Hepatocyte (in vitro differentiated cells): Measurements from ENCODE around the gene PLEKHB1. TPM values are rescaled to one million over a fixed set of nuclear protein-coding genes. Genes with fewer than 3 reads are reported as not detected.

Experiments used
- DNase-seq: peaks from one replicate; pipeline ENCODE4 v3.0.0-alpha.2; 2016; ENCODE audit warnings: low spot score
- H2AFZ ChIP-seq: fragments of 200-600 bp; sonication (generic); 2 replicates; pipeline ENCODE4 v1.6.0; 2016; ENCODE audit warnings: antibody characterized with exemption, mild to moderate bottlenecking
- H3K27ac ChIP-seq: fragments of 200-600 bp; sonication (generic); 2 replicates; pipeline ENCODE4 v1.5.1; 2016; ENCODE audit warnings: mild to moderate bottlenecking
- H3K27me3 ChIP-seq: fragments of 200-600 bp; sonication (generic); 2 replicates; pipeline ENCODE4 v1.6.1; 2016
- H3K36me3 ChIP-seq: fragments of 200-600 bp; sonication (generic); replicated peaks from 2 replicates; pipeline ENCODE4 v1.5.1; 2016; ENCODE audit warnings: low read depth; ENCODE audit not compliant: insufficient read depth
- H3K4me1 ChIP-seq: fragments of 200-600 bp; sonication (generic); 2 replicates; pipeline ENCODE4 v1.5.1; 2016; ENCODE audit warnings: mild to moderate bottlenecking, moderate library complexity; ENCODE audit not compliant: insufficient read depth
- H3K4me2 ChIP-seq: fragments of 200-600 bp; sonication (generic); 2 replicates; pipeline ENCODE4 v1.6.0; 2016
- H3K4me3 ChIP-seq: fragments of 200-600 bp; sonication (generic); 2 replicates; pipeline ENCODE4 v1.5.1; 2016; ENCODE audit warnings: mild to moderate bottlenecking
- H3K79me2 ChIP-seq: fragments of 200-600 bp; sonication (generic); 2 replicates; pipeline ENCODE4 v1.6.0; 2017; ENCODE audit warnings: mild to moderate bottlenecking
- H3K9me2 ChIP-seq: fragments of 200-600 bp; sonication (generic); replicated peaks from 2 replicates; pipeline ENCODE4 v1.6.0; 2017; ENCODE audit warnings: mild to moderate bottlenecking; ENCODE audit not compliant: insufficient read depth
- H3K9me3 ChIP-seq: fragments of 200-600 bp; sonication (generic); 2 replicates; pipeline ENCODE4 v1.5.1; 2016; ENCODE audit warnings: low read depth, mild to moderate bottlenecking
- H4K20me1 ChIP-seq: fragments of 200-600 bp; sonication (generic); 2 replicates; pipeline ENCODE4 v1.6.0; 2016; ENCODE audit warnings: mild to moderate bottlenecking; ENCODE audit not compliant: insufficient read depth, poor library complexity, severe bottlenecking
- EZH2 ChIP-seq: fragments of 200-600 bp; sonication (generic); IDR thresholded peaks from 2 replicates; pipeline ENCODE4 v1.6.1; 2016; ENCODE audit warnings: antibody characterized with exemption, mild to moderate bottlenecking, borderline replicate concordance
- EZH2phosphoT487 ChIP-seq: fragments of 200-600 bp; sonication (generic); IDR thresholded peaks from one replicate; pipeline ENCODE4 v1.6.1; 2018; ENCODE audit warnings: antibody characterized with exemption, mild to moderate bottlenecking, low read depth, moderate library complexity; ENCODE audit not compliant: unreplicated experiment, severe bottlenecking
- WGBS: methylation state at CpG from one replicate; pipeline ENCODE4 v1.1.6; 2016; ENCODE audit warnings: low lambda C conversion rate; ENCODE audit errors: missing lambda C conversion rate; 5-methylcytosine and 5-hydroxymethylcytosine counted together
- polyA plus RNA-seq: library from polyadenylated mRNA; unstranded; fragments of >200 nt; fragmentation: Nextera tagmentation; extraction: Ambion mirVana; gene quantifications from 2 replicates; pipeline ENCODE4 v1.2.1, GENCODE V29; 2016
- total RNA-seq: library from RNA; depleted of rRNA; stranded (reverse); fragments of >200 nt; gene quantifications from 2 replicates; pipeline ENCODE4 v1.2.3, GENCODE V29; 2014
- TF ChIP-seq, protein P1 (sequence below): fragments of 200-600 bp; sonication (generic); IDR thresholded peaks from 2 replicates; pipeline ENCODE4 v1.5.1; 2016; ENCODE audit warnings: antibody characterized with exemption, mild to moderate bottlenecking; ENCODE audit not compliant: poor library complexity

The PLEKHB1 gene
- total and polyA plus RNA-seq, 2 experiments from 2014 or later: 12.2 to 14.8 TPM

DNA sequence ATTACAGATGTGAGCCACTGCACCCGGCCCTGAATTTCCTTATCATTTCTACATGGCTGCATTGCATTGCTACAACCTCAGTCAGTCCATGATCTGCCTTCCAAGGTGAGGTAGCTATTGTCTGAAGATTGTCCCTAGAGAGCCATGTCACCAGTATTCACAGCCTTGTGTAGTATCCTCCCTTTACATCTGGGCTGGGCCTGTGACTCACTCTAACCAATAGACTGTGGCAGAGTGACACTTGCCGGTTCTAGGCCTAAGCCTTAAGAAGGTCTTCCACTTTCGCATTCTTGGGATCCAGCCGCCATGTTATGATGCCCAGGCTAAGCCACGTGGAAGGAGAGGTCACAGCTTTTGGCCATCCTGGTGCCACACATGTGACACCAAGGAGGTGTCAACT, 10.1 kb upstream of the PLEKHB1 start:
- H3K4me2 ChIP-seq: no peak overlapping the region
- no peak overlapping the region for H2AFZ ChIP-seq
- H3K4me3 ChIP-seq: no peak overlapping the region
- H4K20me1 ChIP-seq: no peaks in the 10 kb centered on the region
- no peak overlapping the region for H3K27ac ChIP-seq
- 92% methylated on average over 5 of the region's 5 CpGs for WGBS
- no peaks in the 10 kb centered on the region for H3K9me3 ChIP-seq
- DNase-seq: no peak
- H3K27me3 ChIP-seq: no peaks in the 10 kb centered on the region
- no peaks in the 10 kb centered on the region for H3K36me3 ChIP-seq
- H3K4me1 ChIP-seq: no peaks in the 10 kb centered on the region
- no peaks in the 10 kb centered on the region for H3K9me2 ChIP-seq
- TF ChIP-seq, protein P1, sequence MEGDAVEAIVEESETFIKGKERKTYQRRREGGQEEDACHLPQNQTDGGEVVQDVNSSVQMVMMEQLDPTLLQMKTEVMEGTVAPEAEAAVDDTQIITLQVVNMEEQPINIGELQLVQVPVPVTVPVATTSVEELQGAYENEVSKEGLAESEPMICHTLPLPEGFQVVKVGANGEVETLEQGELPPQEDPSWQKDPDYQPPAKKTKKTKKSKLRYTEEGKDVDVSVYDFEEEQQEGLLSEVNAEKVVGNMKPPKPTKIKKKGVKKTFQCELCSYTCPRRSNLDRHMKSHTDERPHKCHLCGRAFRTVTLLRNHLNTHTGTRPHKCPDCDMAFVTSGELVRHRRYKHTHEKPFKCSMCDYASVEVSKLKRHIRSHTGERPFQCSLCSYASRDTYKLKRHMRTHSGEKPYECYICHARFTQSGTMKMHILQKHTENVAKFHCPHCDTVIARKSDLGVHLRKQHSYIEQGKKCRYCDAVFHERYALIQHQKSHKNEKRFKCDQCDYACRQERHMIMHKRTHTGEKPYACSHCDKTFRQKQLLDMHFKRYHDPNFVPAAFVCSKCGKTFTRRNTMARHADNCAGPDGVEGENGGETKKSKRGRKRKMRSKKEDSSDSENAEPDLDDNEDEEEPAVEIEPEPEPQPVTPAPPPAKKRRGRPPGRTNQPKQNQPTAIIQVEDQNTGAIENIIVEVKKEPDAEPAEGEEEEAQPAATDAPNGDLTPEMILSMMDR: no peak
- TF ChIP-seq EZH2 (no peak), EZH2phosphoT487 (no peak)
- H3K79me2 ChIP-seq: no peaks in the 10 kb centered on the region

DNA sequence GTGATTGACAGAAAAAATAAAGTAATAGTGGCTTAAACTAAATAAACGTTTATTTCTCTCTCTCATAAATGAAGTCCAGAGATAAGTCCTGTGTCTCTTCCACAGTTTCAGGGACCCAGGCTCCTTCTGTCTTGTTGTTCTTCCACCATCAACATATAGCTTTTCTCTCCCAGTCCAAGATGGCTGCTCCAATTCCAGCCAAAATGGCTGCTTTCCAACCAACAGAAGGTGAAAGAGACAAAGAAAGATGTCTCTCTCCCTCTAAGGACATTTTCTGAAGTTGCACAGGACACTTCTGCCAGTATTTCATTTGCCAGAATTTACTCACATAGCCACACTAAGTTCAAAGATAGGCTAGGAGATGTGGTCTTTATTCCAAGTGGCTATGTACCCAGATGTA, 9.4 kb upstream of the PLEKHB1 start:
- H3K9me3 ChIP-seq: no peaks in the 10 kb centered on the region
- no peak overlapping the region for H2AFZ ChIP-seq
- H4K20me1 ChIP-seq: no peaks in the 10 kb centered on the region
- H3K4me1 ChIP-seq: no peaks in the 10 kb centered on the region
- no peak overlapping the region for H3K4me2 ChIP-seq
- no peaks in the 10 kb centered on the region for H3K27me3 ChIP-seq
- no peaks in the 10 kb centered on the region for H3K36me3 ChIP-seq
- no peak overlapping the region for H3K27ac ChIP-seq
- H3K9me2 ChIP-seq: no peaks in the 10 kb centered on the region
- 100% methylated on average over 1 of the region's 1 CpG for WGBS
- no peak for DNase-seq
- H3K79me2 ChIP-seq: no peaks in the 10 kb centered on the region
- no peak overlapping the region for H3K4me3 ChIP-seq
- no peak for TF ChIP-seq EZH2phosphoT487
- TF ChIP-seq, protein P1: no peak
- no peak for TF ChIP-seq EZH2

DNA sequence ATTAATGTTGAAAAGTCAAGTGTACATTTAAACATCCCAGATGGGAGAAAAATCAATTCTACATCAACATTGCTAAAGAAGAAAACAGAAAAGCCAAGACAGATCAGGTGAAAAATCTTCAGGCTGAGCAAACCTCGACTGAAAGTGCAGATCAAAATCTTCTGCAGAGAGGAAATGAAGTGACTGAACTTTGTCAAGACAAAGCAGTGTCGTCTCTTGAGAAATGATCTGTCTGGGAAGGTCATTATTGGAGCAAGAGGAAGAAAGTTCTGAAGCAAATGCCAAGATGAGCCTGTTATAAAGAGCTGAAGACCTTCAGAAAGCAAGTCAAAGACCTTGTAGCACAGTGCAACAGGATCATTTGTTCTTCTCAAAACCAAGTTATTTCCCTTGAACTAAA, 5.8 kb upstream of the PLEKHB1 start:
- no peak overlapping the region for H2AFZ ChIP-seq
- TF ChIP-seq EZH2phosphoT487 (no peak), EZH2 (no peak)
- TF ChIP-seq, protein P1: no peak
- H3K9me2 ChIP-seq: no peaks in the 10 kb centered on the region
- H3K4me3 ChIP-seq: no peak overlapping the region
- peaks cover 9% of the 10 kb centered on the region for H3K4me1 ChIP-seq
- H3K4me2 ChIP-seq: no peak overlapping the region
- no peaks in the 10 kb centered on the region for H3K79me2 ChIP-seq
- no peaks in the 10 kb centered on the region for H4K20me1 ChIP-seq
- no peak overlapping the region for H3K27ac ChIP-seq
- no peaks in the 10 kb centered on the region for H3K9me3 ChIP-seq
- WGBS: 56% methylated on average over 2 of the region's 2 CpGs
- H3K36me3 ChIP-seq: no peaks in the 10 kb centered on the region
- H3K27me3 ChIP-seq: peaks cover 6% of the 10 kb centered on the region
- no peak for DNase-seq

DNA sequence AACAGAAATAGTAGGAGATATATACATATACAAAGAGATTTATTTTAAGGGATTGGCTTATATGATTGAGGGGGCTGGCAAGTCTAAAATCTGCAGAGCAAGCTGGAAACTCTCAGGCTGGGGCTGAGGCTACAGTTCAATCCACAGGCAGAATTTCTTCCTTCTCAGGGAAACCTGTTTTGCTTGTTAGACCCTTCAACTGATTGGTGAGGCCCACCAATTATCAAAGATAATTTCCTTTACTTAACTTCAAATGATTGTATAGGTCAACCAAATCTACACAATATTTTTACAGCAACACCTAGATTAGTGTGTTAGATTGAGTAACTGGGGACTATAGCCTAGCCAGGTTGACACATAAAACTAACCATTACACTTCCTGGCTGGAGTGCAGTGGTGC, 4.7 kb upstream of the PLEKHB1 start:
- TF ChIP-seq EZH2phosphoT487 (no peak), EZH2 (no peak)
- TF ChIP-seq, protein P1: no peak
- Histone ChIP-seq H4K20me1 (no peaks in the 10 kb centered on the region), H3K79me2 (no peaks in the 10 kb centered on the region), H3K4me1 (peaks cover 9% of the 10 kb centered on the region), H3K4me2 (no peak overlapping the region), H3K9me3 (no peaks in the 10 kb centered on the region), H2AFZ (no peak overlapping the region), H3K27me3 (peaks cover 6% of the 10 kb centered on the region), H3K4me3 (no peak overlapping the region), H3K36me3 (no peaks in the 10 kb centered on the region), H3K27ac (no peak overlapping the region), H3K9me2 (no peaks in the 10 kb centered on the region)
- DNase-seq: no peak
